ENCODE results near the gene RAB31.
"Not testable (repeated sequence)": the region's sequence is repeated elsewhere in the genome, so short reads cannot be mapped to it uniquely, and the experiment has no call there.

Gene RAB31

DNA sequence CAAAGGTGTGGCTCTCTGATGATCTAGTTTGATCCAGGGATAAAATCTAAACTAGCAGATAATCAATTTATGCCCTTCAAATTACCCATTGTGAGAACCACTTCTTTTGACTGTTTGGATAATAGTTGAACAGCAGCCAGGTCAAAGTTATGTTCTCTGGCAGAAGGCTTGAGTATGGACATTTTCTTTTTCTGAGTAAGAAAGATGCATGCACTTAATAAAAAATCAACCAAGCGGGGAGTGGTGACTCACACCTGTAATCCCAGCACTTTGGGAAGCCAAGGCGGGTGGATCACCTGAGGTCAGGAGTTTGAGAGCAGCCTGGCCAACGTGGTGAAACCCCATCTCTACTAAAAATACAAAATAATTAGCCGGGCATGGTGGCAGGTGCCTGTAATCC, 183.4 kb downstream of the RAB31 start:
- not testable (repeated sequence) for DNase-seq (ENCODE audit: low read depth)

DNA sequence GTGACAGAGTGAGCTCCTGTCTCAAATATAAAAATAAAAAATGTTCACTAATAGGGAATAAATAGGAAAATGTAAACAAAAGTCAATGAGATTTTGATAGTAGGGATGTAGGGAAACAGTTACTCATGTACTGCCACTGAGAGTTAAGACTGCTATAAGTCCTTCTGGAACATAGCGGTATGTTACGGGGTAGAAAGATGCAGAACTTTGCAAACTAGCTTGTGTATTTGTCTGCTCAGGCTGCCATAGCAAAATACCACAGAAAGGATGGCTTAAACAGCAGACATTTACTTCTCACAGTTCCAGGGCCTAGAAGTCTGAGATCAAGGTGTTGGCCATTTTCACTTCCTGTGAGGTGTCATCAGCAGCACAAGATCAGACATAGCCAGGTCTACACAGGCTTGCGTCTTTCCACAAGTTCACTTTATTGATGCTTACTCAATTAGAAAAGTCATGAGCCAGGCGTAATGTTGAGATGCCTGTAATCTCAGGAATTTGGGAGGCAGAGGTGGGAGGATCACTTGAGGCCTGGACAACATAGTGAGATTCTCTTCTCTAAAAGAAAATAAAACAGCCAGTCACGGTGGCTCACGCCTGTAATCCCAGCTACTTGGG, 186.5 kb downstream of the RAB31 start:
- no peak for DNase-seq (ENCODE audit: low read depth)

DNA sequence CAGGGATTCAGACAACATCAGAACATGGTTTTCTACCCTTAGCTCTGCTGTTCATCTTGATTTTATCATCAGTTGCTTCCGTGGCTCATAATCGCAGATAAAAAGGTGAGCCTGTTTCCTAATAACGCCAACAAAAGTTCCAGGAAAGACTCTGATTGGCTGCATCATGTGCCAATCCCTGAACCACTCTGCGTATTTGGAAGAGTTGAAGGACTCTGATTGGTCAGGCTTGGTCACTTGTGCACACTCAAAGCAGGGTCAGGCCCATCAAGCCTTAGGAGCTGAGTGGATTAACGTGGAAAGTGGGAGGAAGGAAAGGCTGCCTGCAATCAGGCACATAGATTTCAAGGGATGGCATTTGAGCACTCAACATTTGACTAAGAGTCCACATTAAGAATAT, 189.0 kb downstream of the RAB31 start:
- DNase-seq (ENCODE audit: low read depth): no peak

DNA sequence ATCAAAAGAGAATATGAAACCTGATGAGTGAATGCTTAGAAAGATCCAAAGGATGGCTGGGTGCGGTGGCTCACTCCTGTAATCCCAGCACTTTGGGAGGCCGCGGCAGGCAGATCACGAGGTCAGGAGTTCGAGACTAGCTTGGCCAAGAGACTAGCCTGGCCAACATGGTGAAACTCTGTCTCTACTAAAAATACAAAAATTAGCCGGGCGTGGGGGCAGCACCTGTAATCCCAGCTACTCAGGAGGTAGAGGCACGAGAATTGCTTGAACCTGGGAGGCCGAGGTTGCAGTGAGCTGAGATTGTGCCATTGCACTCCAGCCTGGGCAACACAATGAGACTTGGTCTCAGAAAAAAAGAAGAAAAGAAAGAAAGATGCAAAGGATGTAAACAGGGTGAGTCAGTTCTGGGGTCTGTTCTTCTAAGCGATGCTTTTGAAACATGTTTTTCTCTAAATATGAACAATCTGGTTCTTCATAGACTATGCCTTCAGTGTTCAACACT, 189.7 kb downstream of the RAB31 start:
- DNase-seq (ENCODE audit: low read depth): not testable (repeated sequence)

DNA sequence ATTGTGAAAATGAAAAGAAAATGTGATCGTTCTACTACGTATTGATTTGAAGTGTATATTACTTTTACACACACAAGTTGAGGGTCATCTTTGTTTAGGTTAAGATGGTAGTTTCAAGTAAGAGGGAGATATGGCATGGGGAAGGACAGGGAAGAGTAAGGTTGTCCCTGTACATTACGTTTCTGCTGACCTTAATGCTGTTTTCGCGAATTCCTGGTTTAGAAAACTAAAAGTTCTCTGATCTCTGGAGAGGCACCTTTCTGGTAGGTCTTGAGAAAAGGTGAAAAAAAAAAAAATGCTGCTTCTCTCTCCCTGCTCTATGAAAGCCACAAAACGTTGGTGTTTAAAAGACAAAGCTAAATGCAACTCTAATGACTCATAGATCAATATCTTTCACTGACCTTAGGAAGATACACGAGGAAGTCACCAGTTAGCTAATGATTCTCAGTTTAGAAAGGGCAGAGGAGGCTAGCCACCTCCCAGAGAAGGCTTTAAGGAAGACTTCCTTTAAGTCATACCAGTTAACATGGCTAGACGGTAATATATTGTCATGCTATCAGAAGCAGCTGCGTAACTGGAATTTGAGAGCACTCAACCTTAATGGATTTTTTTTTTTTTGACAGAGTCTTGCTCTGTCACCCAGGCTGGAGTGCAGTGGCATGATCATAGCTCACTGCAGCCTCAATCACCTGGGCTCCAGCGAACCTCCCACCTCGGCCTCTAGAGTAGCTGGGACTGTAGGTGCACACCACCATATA, 190.9 kb downstream of the RAB31 start:
- DNase-seq (ENCODE audit: low read depth): no peak

DNA sequence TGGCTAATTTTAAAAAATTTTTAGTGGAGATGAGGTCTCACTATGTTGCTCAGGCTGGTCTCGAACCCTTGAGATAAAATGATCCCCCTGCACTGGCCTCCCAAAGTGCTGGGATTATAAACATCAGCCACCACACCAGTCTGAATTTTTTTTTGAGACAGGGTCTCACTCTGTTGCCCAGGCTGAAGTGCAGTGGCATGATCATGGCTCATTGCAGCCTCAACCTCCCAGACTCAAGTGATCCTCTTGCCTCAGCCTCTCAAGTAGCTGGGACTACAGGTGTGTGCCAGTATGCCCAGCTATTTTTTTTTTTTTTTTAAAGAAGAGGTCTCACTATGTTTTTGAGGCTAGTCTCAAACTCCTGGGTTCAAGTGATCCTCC, 191.4 kb downstream of the RAB31 start:
- DNase-seq (ENCODE audit: low read depth): not testable (repeated sequence)

DNA sequence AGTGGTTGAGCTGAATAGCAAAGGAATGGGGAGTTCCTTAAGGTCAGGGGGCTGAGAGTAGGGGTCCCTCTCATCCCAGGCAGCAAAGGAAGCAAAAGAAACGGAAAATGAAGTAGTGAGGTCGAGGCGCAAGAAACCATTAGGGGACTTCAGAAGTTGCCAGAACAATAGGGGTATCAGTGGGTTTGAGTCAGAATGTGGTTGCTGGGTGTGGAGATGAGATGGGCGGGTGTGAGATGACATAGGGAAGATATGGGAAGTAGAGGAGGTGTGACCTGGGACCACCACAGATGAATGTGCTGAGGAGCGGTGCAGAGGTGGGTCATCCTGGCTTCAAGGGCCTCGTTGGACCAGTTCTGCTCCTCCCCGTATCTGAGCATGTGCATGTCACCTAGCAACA, 192.6 kb downstream of the RAB31 start:
- DNase-seq (ENCODE audit: low read depth): no peak

DNA sequence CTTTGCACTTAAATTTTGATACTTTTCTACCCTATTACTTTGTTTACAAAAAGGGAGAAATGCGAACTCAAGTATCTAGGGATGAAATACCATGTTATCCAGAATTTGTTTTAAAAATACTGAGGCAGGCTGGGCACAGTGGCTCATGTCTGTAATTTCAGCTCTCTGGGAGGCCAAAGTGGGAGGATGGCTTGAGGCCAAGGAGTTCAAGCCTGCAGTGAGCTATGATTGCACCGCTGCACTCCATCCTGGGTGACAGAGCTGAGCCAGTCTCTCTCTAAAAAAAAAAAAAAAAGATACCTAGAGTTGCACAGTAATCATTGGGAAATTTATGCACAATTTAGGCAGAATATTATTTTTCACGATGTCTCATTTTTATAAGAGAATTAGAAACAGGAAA, 193.3 kb downstream of the RAB31 start:
- no peak for DNase-seq (ENCODE audit: low read depth)

DNA sequence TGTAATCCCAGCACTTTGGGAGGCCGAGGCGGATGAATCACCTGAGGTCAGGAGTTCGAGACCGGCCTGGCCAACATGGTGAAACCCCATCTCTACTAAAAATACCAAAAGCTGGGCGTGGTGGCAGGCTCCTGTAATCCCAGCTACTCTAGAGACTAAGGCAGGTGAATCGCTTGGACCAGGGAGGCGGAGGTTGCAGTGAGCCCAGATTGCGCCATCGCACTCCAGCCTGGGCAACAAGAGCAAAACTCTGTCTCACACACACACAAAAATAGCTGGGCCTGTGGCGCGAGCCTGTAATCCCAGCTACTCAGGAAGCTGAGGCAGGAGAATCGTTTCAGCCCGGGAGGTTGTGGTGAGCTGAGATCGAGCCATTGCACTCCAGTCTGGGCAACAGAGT, 194.2 kb downstream of the RAB31 start:
- DNase-seq (ENCODE audit: low read depth): not testable (repeated sequence)

DNA sequence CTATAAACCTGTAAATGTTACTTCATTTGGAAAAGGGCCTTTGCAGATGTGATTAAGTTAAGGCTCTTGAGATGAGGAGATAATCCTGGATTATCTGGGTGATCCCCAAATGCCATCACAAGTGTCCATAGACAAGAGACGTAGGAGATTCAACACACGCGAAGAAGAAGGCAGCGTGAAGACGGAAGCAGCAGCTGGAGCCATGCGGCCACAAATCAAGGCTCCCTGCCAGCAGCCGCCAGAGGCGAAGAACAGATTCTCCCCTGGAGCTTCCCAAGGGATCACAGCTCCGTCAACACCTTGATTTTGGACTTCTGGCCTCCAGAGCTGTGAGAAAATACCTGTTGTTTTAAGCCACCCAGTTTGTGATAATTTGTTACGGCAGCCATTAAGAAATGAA, 194.7 kb downstream of the RAB31 start:
- DNase-seq (ENCODE audit: low read depth): no peak

DNA sequence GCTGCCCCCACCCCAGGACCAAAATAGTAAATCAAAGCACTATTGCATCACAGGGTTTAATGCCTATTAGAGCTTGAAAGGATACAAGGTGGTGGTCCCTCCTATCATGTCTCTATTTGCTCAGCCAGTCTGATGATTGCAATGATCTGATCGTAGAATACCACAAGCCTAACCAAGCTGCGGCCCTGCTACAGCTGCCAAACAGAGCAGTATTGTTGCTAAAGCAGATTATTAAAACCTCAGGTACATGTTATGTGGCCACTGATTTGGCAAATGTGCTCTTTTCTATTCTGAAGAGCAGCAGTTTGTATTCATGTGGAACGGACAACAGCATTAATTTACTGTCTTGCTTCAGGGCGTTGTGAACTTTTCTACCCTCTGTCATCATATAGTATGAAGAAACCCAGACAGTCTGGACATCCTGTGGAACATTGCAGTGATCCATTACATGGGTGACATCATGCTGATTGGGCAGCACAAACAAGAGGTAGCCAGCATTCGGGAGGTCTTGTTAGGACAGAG, 197.4 kb downstream of the RAB31 start:
- DNase-seq (ENCODE audit: low read depth): no peak

DNA sequence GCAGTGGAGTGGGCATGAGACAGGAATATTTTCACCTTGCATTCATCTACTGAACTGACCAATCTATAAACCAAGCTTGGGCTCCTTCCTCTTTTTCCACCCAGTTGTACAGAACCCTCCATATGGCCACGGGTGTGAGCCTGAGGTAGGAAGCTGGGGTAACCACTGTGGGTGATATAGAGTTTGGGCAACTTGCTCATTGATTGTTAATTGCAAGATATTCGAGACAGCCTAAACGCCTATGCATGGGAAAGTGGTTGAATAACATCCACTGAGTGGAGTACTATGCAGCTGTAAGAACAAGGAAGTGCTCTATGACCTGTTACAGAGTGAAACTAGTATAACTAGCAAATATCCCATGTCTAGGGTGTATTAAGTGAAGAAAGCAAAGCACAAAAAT, 198.4 kb downstream of the RAB31 start:
- DNase-seq (ENCODE audit: low read depth): no peak

DNA sequence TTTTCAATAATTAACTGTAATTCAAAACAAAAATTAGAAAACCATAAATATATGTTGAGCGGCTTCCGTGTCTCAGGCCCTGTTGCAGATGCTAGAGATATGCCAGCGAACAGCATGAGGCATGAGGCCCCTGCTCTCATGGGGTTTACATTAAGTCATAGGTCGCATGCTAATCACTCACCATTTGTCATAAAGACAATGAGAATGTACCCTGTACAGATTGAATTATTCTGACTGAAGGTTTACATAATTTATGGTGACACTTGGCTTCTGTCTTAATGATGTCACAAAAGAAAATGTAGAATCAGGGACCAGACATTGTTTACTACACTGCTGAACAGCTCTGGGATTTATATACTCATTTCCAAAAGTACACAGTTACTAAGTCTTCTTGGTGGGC, 199.8 kb downstream of the RAB31 start:
- DNase-seq (ENCODE audit: low read depth): no peak

DNA sequence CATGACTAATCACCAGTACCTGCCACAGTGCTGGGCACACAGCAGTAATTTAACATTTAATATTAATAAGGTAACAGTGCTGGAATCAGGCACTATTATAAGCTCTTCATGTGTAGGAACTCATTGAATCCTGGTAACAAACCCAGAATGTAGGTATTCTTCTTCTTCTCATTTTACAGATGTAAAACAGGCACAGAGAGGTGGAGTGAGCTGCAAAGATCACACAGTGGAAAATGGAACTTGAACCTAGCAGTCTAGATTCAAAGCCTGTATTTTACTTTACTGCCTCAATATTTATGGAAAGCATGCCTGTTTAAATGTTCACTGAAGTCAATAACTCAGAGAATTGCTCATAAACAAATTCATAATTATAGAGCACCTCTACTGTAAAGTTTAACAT, 202.0 kb downstream of the RAB31 start:
- DNase-seq (ENCODE audit: low read depth): no peak

DNA sequence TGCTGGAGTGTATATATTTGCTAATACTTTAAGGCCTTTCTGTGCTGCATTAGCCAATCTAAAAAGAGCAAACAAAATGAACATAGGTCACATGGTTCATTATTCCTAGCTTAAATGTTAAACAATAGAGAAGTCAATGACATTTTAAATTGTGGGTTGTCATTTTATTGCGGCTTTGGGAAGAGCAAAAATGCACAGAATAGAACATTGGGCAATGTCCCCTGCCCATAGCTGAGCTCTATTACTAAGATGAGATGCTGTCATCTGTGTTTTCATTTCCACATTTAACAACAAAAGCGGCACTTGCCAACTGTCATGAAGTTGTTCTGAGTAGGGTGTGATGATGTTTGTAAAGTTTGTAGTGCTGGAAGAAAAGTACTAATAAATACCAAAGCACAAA, 202.6 kb downstream of the RAB31 start:
- DNase-seq (ENCODE audit: low read depth): no peak

DNA sequence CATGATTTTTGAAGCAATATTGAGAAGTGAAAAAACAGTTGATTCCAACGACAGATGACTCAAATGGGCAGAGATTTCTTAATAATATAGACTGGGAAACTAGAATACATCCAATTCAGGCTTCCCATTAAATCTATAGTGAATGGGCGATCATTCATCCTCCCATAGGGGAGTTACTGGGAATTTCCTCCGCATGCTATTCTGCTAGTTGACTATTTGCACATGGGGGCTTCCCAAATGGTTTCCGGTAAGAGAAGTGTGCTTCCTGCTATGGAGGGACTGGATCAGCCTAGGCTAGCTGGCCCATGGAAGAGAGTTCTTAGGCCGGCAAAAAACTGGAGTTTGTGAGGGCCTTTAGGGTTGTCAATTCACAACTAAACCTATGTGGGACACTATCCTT, 203.1 kb downstream of the RAB31 start:
- no peak for DNase-seq (ENCODE audit: low read depth)

Data from stimulated activated CD8-positive, alpha-beta memory T cell treated with anti-CD3 and anti-CD28 coated beads, Interleukin-7, amount 100 ng/mL, for 24 hours (primary cell).